Neural progenitor cell (in vitro differentiated cells): ENCODE results near the gene PRG2. TPM values are rescaled to one million over a fixed set of nuclear protein-coding genes. Genes with fewer than 3 reads are reported as not detected.
"Not testable (repeated sequence)": the region's sequence is repeated elsewhere in the genome, so short reads cannot be mapped to it uniquely, and the experiment has no call there.

Source experiments
- DNase-seq: peaks from one replicate; pipeline ENCODE4 v3.0.0-alpha.2; 2016; ENCODE audit warnings: low spot score
- H2AFZ ChIP-seq: fragments of 200-600 bp; sonication (generic); replicated peaks from 2 replicates; pipeline ENCODE4 v1.6.1; 2016; ENCODE audit warnings: antibody characterized with exemption
- H3F3A ChIP-seq: fragments of 200-600 bp; sonication (generic); 2 replicates; pipeline ENCODE4 v1.6.1; 2016; ENCODE audit warnings: antibody characterized with exemption, low read depth
- H3K27ac ChIP-seq: fragments of 200-600 bp; sonication (generic); 2 replicates; pipeline ENCODE4 v1.5.1; 2016; ENCODE audit warnings: mild to moderate bottlenecking
- H3K27me3 ChIP-seq: fragments of 200-600 bp; sonication (generic); 2 replicates; pipeline ENCODE4 v1.6.1; 2016; ENCODE audit warnings: mild to moderate bottlenecking, moderate library complexity
- H3K36me3 ChIP-seq: fragments of 200-600 bp; sonication (generic); 2 replicates; pipeline ENCODE4 v1.5.1; 2016
- H3K4me1 ChIP-seq: fragments of 200-600 bp; sonication (generic); 2 replicates; pipeline ENCODE4 v1.6.1; 2016; ENCODE audit warnings: mixed run types
- H3K4me2 ChIP-seq: fragments of 200-600 bp; sonication (generic); 2 replicates; pipeline ENCODE4 v1.6.1; 2016
- H3K4me3 ChIP-seq: fragments of 200-600 bp; sonication (generic); 2 replicates; pipeline ENCODE4 v1.5.1; 2016
- H3K79me2 ChIP-seq: fragments of 200-600 bp; sonication (generic); 2 replicates; pipeline ENCODE4 v1.6.1; 2016; ENCODE audit warnings: low read depth
- H3K9ac ChIP-seq: fragments of 200-600 bp; sonication (generic); 2 replicates; pipeline ENCODE4 v1.6.1; 2016
- H3K9me3 ChIP-seq: fragments of 200-600 bp; sonication (generic); 2 replicates; pipeline ENCODE4 v1.5.1; 2016; ENCODE audit warnings: low read depth
- H4K20me1 ChIP-seq: fragments of 200-600 bp; sonication (generic); 2 replicates; pipeline ENCODE4 v1.6.1; 2016; ENCODE audit warnings: low read depth
- H3K27ac Mint-ChIP-seq: 3 replicates; pipeline ENCODE4 v1.8.0; 2021; ENCODE audit warnings: mixed read lengths
- H3K27me3 Mint-ChIP-seq: 2 replicates; pipeline ENCODE4 v1.8.0; 2022; ENCODE audit warnings: low read depth, mild to moderate bottlenecking, inconsistent platforms, moderate library complexity, mixed read lengths; ENCODE audit not compliant: insufficient read depth
- H3K36me3 Mint-ChIP-seq: 3 replicates; pipeline ENCODE4 v1.8.0; 2021; ENCODE audit warnings: mixed read lengths
- H3K4me1 Mint-ChIP-seq: 3 replicates; pipeline ENCODE4 v1.8.0; 2021; ENCODE audit warnings: mixed read lengths
- H3K4me3 Mint-ChIP-seq: 3 replicates; pipeline ENCODE4 v1.8.0; 2021; ENCODE audit warnings: mild to moderate bottlenecking, moderate library complexity, mixed read lengths
- H3K9me3 Mint-ChIP-seq: 3 replicates; pipeline ENCODE4 v1.8.0; 2020; ENCODE audit warnings: mixed read lengths
- EZH2 ChIP-seq: fragments of 200-600 bp; sonication (generic); IDR thresholded peaks from 2 replicates; pipeline ENCODE4 v1.6.1; 2017; ENCODE audit warnings: antibody characterized with exemption, mild to moderate bottlenecking, moderate library complexity
- EZH2phosphoT487 ChIP-seq: fragments of 200-600 bp; sonication (generic); IDR thresholded peaks from 2 replicates; pipeline ENCODE4 v1.6.1; 2017; ENCODE audit warnings: antibody characterized with exemption
- total RNA-seq: library from RNA; depleted of rRNA; stranded (reverse); fragments of >200 nt; gene quantifications from 2 replicates; pipeline ENCODE4 v1.2.3, GENCODE V29; 2015; ENCODE audit warnings: low replicate concordance
- TF ChIP-seq, protein P1 (sequence below): fragments of 200-600 bp; sonication (generic); IDR thresholded peaks from 2 replicates; pipeline ENCODE4 v1.5.1; 2017; ENCODE audit warnings: antibody characterized with exemption, mild to moderate bottlenecking

Gene PRG2
- total RNA-seq, 1 donor from 2014 or later = not detected

DNA sequence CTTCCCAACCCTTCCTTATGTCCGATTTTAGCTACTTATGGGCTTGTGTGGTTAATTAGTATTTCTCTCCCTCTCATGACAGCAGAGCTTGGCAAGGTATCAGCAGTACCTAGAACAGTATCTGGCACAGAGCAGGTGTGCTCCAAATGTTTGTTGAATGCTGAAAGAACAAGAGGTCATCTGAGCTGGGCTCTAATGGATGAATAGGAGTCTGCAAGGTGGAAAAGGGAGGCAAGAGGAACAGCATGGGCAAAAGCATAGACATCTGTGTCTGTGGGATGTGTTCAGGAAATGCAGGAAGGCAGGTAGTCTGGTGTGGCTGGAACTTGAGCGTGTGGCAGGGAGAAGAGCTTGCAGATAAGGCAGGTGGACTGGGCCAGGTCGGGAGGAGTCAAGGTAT, 28.5 kb downstream of the PRG2 start:
- no peaks in the 10 kb centered on the region for H3K36me3 Mint-ChIP-seq
- H3K4me1 Mint-ChIP-seq = peaks cover 36% of the 10 kb centered on the region
- peaks cover 17% of the 10 kb centered on the region for H3K27me3 Mint-ChIP-seq

DNA sequence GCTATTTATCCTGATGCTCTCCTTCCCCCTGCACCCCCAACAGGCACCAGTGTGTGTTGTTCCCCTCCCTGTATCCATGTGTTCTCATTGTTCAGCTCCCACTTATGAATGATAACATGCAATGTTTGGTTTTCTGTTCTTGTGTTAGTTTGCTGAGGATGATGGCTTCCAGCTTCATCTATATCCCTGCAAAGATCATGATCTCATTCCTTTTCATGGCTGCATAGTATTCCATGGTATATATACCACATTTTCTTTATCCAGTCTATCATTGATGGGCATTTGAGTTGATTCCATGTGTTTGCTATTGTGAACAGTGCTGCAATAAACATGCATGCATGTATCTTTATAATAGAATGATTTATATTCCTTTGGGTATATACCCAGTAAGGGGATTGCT, 29.0 kb downstream of the PRG2 start:
- H3K9me3 Mint-ChIP-seq, H3F3A ChIP-seq, H4K20me1 ChIP-seq, H2AFZ ChIP-seq, H3K9ac ChIP-seq, DNase-seq, H3K79me2 ChIP-seq, H3K4me2 ChIP-seq, H3K9me3 ChIP-seq, H3K36me3 ChIP-seq, H3K27ac Mint-ChIP-seq, H3K4me3 ChIP-seq, H3K27me3 ChIP-seq, H3K36me3 Mint-ChIP-seq, H3K27ac ChIP-seq: not testable (repeated sequence)
- peaks cover 32% of the 10 kb centered on the region for H3K4me1 ChIP-seq
- peaks cover 31% of the 10 kb centered on the region for H3K4me1 Mint-ChIP-seq
- H3K4me3 Mint-ChIP-seq = peak overlapping the region; percentile 66
- H3K27me3 Mint-ChIP-seq = peaks cover 15% of the 10 kb centered on the region

More for the DNA sequence above, 28.5 kb downstream of the PRG2 start:
- H3K27ac Mint-ChIP-seq = no peak overlapping the region
- Histone ChIP-seq H3K4me3 (no peak overlapping the region), H3K4me2 (no peak overlapping the region), H3K4me1 (peaks cover 37% of the 10 kb centered on the region), H3K27me3 (no peaks in the 10 kb centered on the region), H3K9ac (no peak overlapping the region), H3K9me3 (no peaks in the 10 kb centered on the region), H4K20me1 (no peaks in the 10 kb centered on the region), H2AFZ (no peak overlapping the region), H3K36me3 (no peaks in the 10 kb centered on the region), H3K27ac (no peak overlapping the region), H3K79me2 (no peaks in the 10 kb centered on the region), H3F3A (peaks cover 10% of the 10 kb centered on the region)
- H3K9me3 Mint-ChIP-seq = peaks cover 7% of the 10 kb centered on the region
- H3K4me3 Mint-ChIP-seq = no peak overlapping the region
- no peak for DNase-seq
- TF ChIP-seq EZH2 (no peak), EZH2phosphoT487 (no peak)
- TF ChIP-seq, protein P1, sequence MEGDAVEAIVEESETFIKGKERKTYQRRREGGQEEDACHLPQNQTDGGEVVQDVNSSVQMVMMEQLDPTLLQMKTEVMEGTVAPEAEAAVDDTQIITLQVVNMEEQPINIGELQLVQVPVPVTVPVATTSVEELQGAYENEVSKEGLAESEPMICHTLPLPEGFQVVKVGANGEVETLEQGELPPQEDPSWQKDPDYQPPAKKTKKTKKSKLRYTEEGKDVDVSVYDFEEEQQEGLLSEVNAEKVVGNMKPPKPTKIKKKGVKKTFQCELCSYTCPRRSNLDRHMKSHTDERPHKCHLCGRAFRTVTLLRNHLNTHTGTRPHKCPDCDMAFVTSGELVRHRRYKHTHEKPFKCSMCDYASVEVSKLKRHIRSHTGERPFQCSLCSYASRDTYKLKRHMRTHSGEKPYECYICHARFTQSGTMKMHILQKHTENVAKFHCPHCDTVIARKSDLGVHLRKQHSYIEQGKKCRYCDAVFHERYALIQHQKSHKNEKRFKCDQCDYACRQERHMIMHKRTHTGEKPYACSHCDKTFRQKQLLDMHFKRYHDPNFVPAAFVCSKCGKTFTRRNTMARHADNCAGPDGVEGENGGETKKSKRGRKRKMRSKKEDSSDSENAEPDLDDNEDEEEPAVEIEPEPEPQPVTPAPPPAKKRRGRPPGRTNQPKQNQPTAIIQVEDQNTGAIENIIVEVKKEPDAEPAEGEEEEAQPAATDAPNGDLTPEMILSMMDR = no peak

DNA sequence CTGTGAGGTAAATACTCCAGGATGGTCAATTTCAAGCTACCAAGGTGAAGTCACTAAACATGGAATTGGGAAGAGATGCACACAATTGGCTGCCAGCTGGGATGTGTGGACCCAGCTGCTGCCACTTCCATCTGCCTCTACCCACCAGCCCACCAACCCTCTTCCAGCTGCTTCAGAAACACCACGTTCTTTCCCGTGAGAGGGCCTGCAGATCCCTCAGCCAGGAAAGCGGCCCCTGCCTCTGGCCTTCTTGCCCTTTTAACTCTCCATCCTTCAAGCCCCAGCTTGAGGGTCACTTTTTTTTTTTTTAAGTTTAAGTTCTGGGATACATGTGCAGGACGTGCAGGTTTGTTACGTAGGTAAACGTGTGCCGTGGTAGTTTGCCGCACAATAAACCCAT, 29.5 kb downstream of the PRG2 start:
- peaks cover 28% of the 10 kb centered on the region for H3K4me1 Mint-ChIP-seq
- no peak overlapping the region for H3K4me3 ChIP-seq
- H2AFZ ChIP-seq = no peak overlapping the region
- no peak overlapping the region for H3K27ac Mint-ChIP-seq
- no peaks in the 10 kb centered on the region for H3K36me3 Mint-ChIP-seq
- H3K9ac ChIP-seq = no peak overlapping the region
- H3K27me3 ChIP-seq = no peaks in the 10 kb centered on the region
- DNase-seq = no peak
- no peaks in the 10 kb centered on the region for H3K36me3 ChIP-seq
- peak overlapping the region; percentile 72 for H3K4me3 Mint-ChIP-seq
- no peak overlapping the region for H3K4me2 ChIP-seq
- no peak overlapping the region for H3K27ac ChIP-seq
- peaks cover 27% of the 10 kb centered on the region for H3K4me1 ChIP-seq
- H3K9me3 ChIP-seq = no peaks in the 10 kb centered on the region
- H4K20me1 ChIP-seq = no peaks in the 10 kb centered on the region
- peaks cover 7% of the 10 kb centered on the region for H3K9me3 Mint-ChIP-seq
- TF ChIP-seq EZH2phosphoT487 (no peak), EZH2 (no peak)
- TF ChIP-seq, protein P1 = no peak
- H3K79me2 ChIP-seq = no peaks in the 10 kb centered on the region
- peaks cover 15% of the 10 kb centered on the region for H3K27me3 Mint-ChIP-seq
- peaks cover 8% of the 10 kb centered on the region for H3F3A ChIP-seq

DNA sequence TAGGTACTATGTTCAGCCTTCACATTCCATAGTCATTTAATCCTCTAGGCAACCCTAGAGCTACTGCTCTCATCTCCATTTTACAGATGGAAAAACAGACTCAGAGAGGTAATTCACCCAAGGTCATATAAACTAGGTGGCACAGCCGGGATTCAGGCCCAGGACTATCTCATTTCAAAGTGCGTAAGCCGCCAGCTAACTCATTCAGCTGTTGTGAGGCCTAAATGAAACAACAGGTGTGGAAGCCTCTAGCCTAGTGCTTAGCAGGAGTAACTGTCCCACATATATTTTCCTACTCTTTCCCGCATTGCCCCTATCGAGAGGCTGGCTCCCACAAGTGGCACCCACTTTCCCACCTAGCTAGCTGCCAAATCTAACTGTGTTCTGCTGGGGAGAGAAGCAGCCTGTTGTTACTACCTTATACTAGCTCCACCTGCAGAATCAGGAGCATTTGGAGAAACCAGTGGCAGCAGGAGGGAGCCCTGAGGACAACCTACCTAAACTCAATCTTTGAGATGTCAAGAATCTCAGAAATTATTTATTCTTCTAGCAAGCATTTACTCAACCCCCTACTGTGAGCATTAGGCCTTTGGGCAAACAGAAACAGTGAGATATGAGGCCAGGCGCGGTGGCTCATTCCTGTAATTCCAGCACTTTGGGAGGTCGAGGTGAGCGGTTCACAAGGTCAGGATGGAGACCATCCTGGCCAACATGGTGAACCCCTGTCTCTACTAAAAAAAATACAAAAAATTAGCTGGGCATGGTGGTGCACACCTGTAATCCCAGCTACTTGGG, 30.4 kb downstream of the PRG2 start:
- H3K27me3 ChIP-seq = no peaks in the 10 kb centered on the region
- H3K4me1 ChIP-seq = peaks cover 18% of the 10 kb centered on the region
- no peaks in the 10 kb centered on the region for H3F3A ChIP-seq
- TF ChIP-seq EZH2phosphoT487 (no peak), EZH2 (no peak)
- TF ChIP-seq, protein P1 = no peak
- no peaks in the 10 kb centered on the region for H4K20me1 ChIP-seq
- H3K36me3 ChIP-seq = no peaks in the 10 kb centered on the region
- Mint-ChIP-seq H3K36me3 (no peaks in the 10 kb centered on the region), H3K4me1 (peaks cover 21% of the 10 kb centered on the region), H3K9me3 (peaks cover 7% of the 10 kb centered on the region), H3K4me3 (no peak overlapping the region), H3K27me3 (peaks cover 15% of the 10 kb centered on the region), H3K27ac (no peak overlapping the region)
- H3K9ac ChIP-seq = no peak overlapping the region
- H3K79me2 ChIP-seq = no peaks in the 10 kb centered on the region
- no peak for DNase-seq
- H3K4me2 ChIP-seq = no peak overlapping the region
- H3K9me3 ChIP-seq = no peaks in the 10 kb centered on the region
- no peak overlapping the region for H2AFZ ChIP-seq
- H3K27ac ChIP-seq = no peak overlapping the region
- H3K4me3 ChIP-seq = no peak overlapping the region
